Lower leg skin (tissue), 3 donors: ENCODE results near the gene YTHDF2.

Experiments
- POLR2A ChIP-seq, 2 donors: fragments of 450-650 bp; IDR thresholded peaks; one replicate each; pipeline ENCODE4 v1.6.1; 2016 to 2017; ENCODE audit warnings: antibody characterized with exemption in 2 of 2, mild to moderate bottlenecking in 1 of 2, moderate library complexity in 1 of 2
- TF ChIP-seq, protein P1 (sequence below), 3 donors: fragments of 450-650 bp; IDR thresholded peaks; one replicate each; pipeline ENCODE4 v1.5.1; 2016; ENCODE audit warnings: antibody characterized with exemption in 3 of 3, mild to moderate bottlenecking in 3 of 3, moderate library complexity in 2 of 3

DNA sequence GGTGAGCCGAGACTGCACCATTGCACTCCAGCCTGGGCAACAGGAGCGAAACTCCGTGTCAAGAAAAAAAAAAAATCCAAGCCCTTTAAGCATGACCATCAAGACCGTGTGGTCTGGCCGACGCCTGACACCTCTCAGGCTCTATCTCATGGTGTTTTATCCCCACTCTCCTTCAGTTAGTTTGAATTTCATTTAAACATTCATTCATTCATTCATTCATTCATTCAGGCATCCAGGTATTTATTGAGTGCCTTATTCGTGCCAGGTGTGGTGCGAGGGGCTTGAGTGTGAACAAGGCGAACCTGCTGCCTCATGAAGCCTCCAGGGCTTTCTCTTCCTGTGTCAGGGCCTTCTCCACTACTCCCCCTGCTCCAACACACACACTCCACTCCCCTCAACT, 52.7 kb downstream of the YTHDF2 start:
- TF ChIP-seq POLR2A (IDR thresholded peaks at IDR 0.05): no peak
- TF ChIP-seq, protein P1, sequence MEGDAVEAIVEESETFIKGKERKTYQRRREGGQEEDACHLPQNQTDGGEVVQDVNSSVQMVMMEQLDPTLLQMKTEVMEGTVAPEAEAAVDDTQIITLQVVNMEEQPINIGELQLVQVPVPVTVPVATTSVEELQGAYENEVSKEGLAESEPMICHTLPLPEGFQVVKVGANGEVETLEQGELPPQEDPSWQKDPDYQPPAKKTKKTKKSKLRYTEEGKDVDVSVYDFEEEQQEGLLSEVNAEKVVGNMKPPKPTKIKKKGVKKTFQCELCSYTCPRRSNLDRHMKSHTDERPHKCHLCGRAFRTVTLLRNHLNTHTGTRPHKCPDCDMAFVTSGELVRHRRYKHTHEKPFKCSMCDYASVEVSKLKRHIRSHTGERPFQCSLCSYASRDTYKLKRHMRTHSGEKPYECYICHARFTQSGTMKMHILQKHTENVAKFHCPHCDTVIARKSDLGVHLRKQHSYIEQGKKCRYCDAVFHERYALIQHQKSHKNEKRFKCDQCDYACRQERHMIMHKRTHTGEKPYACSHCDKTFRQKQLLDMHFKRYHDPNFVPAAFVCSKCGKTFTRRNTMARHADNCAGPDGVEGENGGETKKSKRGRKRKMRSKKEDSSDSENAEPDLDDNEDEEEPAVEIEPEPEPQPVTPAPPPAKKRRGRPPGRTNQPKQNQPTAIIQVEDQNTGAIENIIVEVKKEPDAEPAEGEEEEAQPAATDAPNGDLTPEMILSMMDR (IDR thresholded peaks at IDR 0.05): no peak
